ENCODE data around the gene SLC43A2.
A peak's percentile ranks its signal among the peaks of the same experiment; 100 is the strongest.
"Not testable (repeated sequence)": the region's sequence is repeated elsewhere in the genome, so short reads cannot be mapped to it uniquely, and the experiment has no call there.

The SLC43A2 gene

DNA sequence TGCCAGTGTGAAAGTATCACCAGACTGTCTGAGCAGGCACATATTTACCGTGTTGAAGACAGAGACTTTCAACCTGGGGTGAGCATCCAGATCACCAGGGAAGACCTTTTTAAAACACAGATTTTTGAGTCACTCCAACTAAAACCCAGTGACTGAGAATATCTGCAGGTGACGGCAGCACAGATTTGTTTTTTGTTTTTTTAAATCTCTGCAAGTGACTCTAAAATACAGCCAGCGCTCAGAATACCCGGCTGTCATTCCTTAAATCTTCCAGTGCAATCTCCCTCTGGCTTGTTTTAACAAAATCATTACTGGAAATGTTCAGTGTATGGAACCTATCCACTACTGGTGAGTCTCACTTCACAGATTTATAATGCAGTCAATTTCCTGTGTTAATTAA lies 92.9 kb downstream of the SLC43A2 start:
- no peak for DNase-seq (ENCODE audit: low spot score)

DNA sequence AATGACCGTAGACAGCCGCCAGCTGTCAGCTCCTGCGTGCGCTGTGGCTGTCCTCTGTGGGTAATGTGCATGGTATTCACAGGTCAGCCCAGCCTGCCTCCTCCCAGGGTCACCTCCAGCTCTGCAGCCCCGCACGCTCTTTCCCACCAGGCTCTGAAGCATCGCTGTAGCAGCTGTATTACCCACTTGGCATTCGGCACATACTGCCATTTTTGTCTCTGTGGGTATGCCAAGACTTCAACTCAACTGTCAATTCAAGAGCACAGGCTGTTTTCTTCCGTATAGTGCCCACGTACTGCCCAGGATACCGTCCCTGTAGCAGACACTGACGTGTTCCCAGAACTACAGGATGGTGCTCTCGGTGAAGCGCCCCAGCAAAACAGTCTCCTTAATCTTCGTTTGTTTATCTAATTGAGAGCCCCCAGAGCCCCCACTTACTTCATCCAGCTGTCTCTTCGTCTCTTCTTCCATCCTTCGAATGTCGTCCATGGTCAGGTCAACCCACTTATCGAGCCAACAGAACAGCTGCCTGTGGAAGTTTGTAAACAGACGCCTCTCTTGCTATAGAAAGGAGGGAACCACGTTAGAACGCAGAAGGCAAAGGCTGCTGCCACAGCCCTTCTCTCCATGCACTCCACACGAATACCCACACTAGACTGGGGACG lies 94.8 kb downstream of the SLC43A2 start:
- DNase-seq (ENCODE audit: low spot score): no peak

DNA sequence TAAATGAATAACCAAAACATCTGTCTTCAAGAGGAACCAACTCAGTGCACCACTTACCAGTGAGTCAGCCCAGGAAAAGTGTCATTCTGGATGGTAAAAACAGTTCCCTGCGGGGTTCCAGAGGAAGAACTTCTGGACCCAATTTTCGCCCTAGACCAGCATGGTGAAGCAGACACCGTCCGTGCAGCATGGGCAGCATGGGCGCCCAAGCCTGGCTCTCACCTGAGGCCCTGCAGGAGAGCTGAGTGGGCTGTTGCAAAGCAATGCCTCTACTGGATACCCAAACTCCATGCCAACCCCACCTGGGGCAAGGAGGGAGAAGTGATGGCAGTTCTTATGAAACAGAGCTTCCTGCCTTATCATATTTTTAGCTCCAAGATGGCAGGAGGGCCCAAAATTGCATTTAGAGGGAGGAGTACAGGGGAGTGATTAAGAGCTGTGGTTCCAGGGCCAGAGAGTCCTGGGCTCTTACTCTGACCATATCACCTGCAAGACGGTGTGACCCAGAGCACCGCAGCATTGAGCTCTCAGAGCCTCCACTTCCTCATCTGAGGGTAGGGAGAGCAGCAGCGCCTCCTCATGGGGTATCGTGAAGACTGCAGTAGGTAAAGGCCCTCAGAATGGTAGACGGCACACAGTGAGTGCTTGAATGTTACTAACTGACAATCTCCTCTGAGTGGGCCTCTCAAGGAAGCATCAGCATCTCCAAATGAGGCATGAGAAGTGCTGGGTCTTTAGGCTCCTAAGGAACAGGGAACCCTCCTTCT lies 95.6 kb downstream of the SLC43A2 start:
- no peak for DNase-seq (ENCODE audit: low spot score)

DNA sequence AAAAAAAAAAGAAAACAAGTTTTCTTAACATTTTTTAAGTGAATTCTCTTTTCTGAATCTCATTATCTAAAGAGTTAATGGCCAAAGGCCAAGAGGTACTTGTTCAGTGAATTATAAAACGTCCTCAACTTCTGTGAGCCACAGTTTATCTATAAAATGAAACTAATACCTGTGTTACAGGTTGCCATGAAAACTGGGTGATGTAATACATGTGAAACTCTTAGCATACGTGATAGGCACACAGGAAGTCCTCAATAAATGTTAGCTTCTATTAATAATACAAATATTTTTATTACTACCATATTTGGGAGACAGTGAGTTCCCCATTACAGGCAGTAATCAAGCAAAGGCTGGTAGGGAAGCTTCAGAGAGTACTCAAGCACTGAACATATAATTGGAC lies 98.8 kb downstream of the SLC43A2 start:
- peak; percentile 19 for DNase-seq (ENCODE audit: low spot score)

GRCh38 chr17:1526876-1527275 lies 101.8 kb downstream of the SLC43A2 start:
- DNase-seq (ENCODE audit: low spot score): not testable (repeated sequence)

- DNase-seq (ENCODE audit: low spot score): no peak
Measured at GRCh38 chr17:1522626-1523025, 106.0 kb downstream of the SLC43A2 start.

DNA sequence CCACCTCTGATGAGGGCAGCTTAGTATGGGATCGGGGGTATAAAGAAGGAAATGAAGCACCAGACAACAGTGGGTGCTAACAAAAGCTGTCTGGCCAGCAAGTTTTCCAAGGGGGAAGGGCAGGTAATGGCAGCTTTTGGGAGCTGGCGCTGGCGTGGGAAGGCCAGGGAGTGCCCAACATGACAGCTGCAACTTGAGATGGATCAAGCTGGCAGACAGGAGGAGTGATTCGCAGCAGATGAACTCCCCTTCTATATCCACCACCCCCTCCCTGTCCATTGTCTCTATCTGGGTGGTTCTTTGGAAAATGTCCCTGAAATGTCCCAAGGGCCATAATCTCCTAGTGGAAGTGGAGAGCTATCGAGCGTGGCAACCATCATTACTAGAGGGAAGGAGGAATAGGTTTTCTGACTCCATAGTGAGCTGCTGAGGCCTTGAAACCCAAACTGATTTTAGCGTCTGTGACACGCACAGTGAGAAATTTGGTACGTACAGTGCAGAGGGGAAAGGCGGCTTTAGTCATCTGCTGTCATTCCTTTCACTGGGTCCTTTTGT lies 107.5 kb downstream of the SLC43A2 start:
- DNase-seq (ENCODE audit: low spot score): no peak

GRCh38 chr17:1519678-1520077 lies 109.0 kb downstream of the SLC43A2 start:
- no peak for DNase-seq (ENCODE audit: low spot score)
